GM18505 (cell line): ENCODE measurements around the gene ZFYVE21.

ENCODE experiments used
- ATAC-seq: cut with Tn5 transposase; IDR thresholded peaks from one replicate; pipeline ENCODE4 v1.9.1; 2021; ENCODE audit not compliant: unreplicated experiment
- POLR2A ChIP-seq: IDR thresholded peaks from 4 replicates; pipeline ENCODE4 v1.6.1; 2011; ENCODE audit warnings: borderline replicate concordance; ENCODE audit not compliant: insufficient read depth, insufficient read length; ENCODE audit errors: extremely low read depth

ZFYVE21 gene

DNA sequence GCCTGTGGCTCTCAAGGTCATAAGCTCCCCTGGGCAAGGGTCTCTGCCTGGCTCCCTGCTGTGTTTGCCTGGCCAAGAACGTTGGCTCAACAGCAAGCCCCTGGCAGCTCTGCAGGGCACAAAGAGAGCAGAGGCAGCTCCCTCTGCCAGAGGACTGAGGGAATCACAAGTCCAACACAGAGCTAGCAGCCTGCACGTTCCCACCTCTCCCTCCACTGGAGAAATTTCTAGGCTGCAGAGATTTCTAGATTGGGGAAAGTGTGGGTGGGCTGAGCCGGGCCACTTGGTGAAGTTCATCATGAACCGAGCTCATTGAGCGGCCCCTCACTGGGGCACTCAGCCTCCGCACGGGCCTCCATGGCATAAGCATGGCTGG lies 19.8 kb downstream of the ZFYVE21 start:
- ATAC-seq = no peak
- no peak for TF ChIP-seq POLR2A

GRCh38 chr14:103735815-103736545 lies 20.4 kb downstream of the ZFYVE21 start:
- no peak for ATAC-seq
- no peak for TF ChIP-seq POLR2A

GRCh38 chr14:103736546-103737431 lies 21.2 kb downstream of the ZFYVE21 start:
- TF ChIP-seq POLR2A = no peak
- ATAC-seq = no peak

DNA sequence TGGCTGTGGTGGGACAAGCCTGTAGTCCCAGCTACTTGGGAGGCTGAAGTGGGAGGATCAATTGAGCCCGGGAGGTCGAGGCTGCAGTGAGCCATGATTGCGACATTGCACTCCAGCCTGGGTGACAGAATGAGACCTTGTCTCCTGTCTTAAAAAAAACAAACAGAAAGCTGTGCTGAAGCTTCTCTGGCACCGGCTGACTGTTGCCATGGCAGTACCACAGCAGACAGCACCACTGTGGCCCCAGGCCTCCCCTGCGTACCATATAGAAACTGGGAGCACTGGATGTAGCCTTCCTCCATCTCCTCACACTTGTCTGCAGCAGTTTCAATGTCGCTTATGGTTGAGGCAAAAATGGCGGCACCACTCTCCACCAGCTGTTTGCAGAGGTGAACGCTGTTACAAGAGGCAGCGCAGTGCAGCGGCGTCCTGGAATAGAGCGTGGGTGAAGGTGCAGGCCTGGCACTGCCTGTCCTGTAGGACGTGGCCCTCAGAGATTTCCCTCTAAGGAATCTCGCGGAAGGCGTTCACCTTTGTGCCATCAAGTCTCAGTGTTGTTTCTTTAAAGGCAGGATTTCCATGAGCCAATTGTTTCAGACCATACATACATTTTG lies 21.9 kb downstream of the ZFYVE21 start:
- ATAC-seq = no peak
- no peak for TF ChIP-seq POLR2A

DNA sequence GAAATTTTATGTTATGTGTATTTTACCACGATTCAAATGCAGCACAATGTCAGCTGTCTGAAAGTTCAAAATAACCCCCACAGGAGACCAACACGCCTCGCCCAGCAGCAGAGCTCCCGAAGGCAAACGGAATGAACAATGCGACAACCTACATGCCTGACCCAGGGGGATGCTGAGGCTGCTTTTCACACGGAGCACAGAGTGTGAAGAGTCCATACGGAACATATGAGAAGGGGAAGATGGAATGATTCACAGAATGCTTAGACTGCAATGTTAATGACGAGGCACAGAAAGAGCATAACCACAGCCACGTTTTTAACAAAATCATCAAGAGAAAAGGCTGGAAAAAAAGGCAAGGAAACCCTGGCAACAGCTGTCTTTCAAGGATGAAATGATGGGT lies 22.6 kb downstream of the ZFYVE21 start:
- TF ChIP-seq POLR2A = no peak
- no peak for ATAC-seq

- TF ChIP-seq POLR2A = no peak
- no peak for ATAC-seq
Measured at GRCh38 chr14:103738701-103739451, 23.3 kb downstream of the ZFYVE21 start.

DNA sequence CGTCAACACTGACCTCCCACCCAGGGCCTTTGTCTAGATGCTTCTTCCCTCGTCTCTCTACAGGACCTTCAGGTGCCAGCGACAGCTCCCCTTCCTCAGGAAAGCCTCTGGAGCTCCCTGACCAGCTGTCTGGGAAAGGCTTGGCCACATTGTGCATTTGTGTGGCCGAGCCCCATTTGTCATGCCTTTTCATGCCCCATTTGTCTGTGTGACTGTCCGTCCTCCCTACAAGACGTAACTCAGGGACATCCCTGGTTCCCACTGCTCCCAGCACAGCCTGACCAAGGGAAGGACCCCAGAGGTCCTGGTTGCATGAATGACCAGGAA lies 23.8 kb downstream of the ZFYVE21 start:
- ATAC-seq = no peak
- TF ChIP-seq POLR2A = no peak

GRCh38 chr14:103739793-103740501 lies 24.3 kb downstream of the ZFYVE21 start:
- ATAC-seq = no peak
- TF ChIP-seq POLR2A = no peak

- no peak for TF ChIP-seq POLR2A
- ATAC-seq = no peak
Measured at GRCh38 chr14:103740991-103741689, 25.5 kb downstream of the ZFYVE21 start.

DNA sequence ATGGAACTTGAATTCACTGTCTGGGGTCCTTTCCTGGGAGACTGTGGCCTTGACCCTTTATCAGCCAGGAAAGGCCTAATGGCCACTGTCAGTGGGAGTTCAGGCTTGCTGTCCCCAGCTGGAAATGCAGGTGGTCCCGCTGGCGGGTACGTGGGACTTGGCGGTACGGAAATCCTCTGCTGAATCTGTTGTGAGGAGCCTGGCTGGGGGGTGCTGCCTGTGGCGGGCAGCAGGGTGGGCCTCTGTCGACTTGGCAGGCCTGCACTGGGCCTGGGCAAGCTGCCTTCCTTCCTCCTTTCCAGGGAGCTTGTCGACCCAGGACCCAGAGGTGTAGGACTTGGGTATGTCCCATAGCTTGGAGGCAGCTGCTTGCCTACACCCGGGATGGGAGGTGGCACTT lies 26.3 kb downstream of the ZFYVE21 start:
- no peak for TF ChIP-seq POLR2A
- ATAC-seq = no peak

DNA sequence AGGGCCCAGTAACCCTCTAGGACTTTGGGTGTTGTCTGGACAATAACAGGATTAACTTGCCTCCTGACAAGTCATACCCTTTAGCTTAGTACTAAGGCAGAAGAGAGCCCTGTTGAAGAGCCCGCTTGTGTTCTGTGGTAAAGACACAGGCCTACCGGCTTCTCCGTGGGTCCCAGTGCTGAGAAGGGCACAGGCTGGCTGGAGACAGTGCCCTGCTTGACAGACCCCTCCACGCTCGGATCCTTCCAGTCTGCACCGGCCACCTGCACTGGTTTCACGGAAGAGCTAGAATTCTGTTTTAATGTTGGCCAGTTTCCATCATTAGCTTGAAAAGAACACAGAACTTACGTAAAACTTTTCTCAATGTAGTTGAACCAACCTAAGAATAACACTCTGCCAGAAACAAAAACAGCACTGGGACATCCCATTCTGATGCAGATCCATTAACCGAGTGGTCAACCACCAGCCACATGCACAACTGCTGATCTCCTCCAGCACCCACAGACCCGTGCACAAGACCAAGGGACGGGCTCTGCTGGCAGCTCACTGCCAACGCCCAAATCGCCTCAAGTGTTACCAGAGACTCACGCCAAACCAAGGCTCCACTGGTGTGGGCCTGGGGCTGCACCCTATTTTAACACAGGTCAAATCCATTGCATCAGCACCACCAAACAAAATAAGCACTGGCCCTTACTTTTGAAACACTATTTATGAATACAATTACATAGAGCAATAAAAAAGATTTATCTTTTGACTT lies 27.1 kb downstream of the ZFYVE21 start:
- no peak for TF ChIP-seq POLR2A
- ATAC-seq = no peak
